Measurements from ENCODE around the gene CIAO2B.

GRCh38 chr16:66950437-66950836, 16.2 kb upstream of the CIAO2B start:
- TF ChIP-seq CTCF (conservative IDR thresholded peaks at IDR 0.05; ENCODE audit: low read length) (no peak), EZH2phosphoT487 (IDR thresholded peaks at IDR 0.05; ENCODE audit: borderline replicate concordance) (no peak)
